Measurements from ENCODE around the gene RNASET2. TPM values are rescaled to one million over a fixed set of nuclear protein-coding genes. Genes with fewer than 3 reads are reported as not detected.

RNASET2 gene
- total and polyA plus RNA-seq, 7 donors, result 2.8 to 10.1 (median 3.9) TPM

DNA sequence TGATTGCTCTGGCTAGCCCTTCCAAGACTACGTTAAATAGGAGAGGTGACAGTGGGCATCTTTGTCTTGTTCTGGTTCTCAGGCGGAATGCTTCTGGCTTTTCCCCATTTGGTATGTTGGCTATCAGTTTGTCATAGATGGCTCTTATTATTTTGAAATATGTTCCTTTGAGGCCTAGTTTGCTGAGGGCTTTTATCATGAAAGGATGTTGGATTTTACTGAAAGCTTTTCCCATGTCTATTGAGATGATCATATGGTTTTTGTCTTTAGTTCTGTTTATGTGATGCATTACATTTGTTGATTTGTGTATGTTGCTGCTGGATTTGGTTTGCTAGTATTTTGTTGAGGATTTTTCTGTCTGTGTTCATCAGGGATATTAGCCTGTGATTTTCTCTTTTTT is 9.9 kb upstream of the RNASET2 start:
- TF ChIP-seq CTCF (IDR thresholded peaks at IDR 0.05), result no peak
- no peaks in the 10 kb centered on the region for H3K27me3 ChIP-seq (ENCODE audit: insufficient read depth in 3 of 3, low read length in 2 of 3)
- H3K27ac ChIP-seq, result no peak overlapping the region
- no peaks in the 10 kb centered on the region for H3K4me1 ChIP-seq
- no peaks in the 10 kb centered on the region for H3K36me3 ChIP-seq (ENCODE audit: insufficient read depth in 1 of 2, low read depth in 1 of 2)
- ATAC-seq, result no peak
- intact Hi-C loops (cut with DNase I), result no loop called here
- no peak overlapping the region for H3K4me3 ChIP-seq
- H3K9me3 ChIP-seq, result no peaks in the 10 kb centered on the region
- no peak for DNase-seq
- 98 to 100% (median 98%) methylated on average over 2 of the region's 2 CpGs for WGBS, 3 donors

- intact Hi-C loops (cut with DNase I), result no loop called here
- H3K4me1 ChIP-seq, result peaks cover 1% of the 10 kb centered on the region
- no peaks in the 10 kb centered on the region for H3K27me3 ChIP-seq (ENCODE audit: insufficient read depth in 3 of 3, low read length in 2 of 3)
- no peak overlapping the region for H3K27ac ChIP-seq
- no peak for TF ChIP-seq CTCF (IDR thresholded peaks at IDR 0.05)
- DNase-seq, result no peak
- H3K9me3 ChIP-seq, result no peaks in the 10 kb centered on the region
- WGBS, 3 donors, result 46 to 90% (median 79%) methylated on average over 3 of the region's 3 CpGs
- H3K36me3 ChIP-seq (ENCODE audit: insufficient read depth in 1 of 2, low read depth in 1 of 2), result no peaks in the 10 kb centered on the region
- ATAC-seq, result no peak
- no peak overlapping the region for H3K4me3 ChIP-seq
These were observed 4.2 kb upstream of the RNASET2 start for GRCh38 chr6:166960609-166960978.

DNA sequence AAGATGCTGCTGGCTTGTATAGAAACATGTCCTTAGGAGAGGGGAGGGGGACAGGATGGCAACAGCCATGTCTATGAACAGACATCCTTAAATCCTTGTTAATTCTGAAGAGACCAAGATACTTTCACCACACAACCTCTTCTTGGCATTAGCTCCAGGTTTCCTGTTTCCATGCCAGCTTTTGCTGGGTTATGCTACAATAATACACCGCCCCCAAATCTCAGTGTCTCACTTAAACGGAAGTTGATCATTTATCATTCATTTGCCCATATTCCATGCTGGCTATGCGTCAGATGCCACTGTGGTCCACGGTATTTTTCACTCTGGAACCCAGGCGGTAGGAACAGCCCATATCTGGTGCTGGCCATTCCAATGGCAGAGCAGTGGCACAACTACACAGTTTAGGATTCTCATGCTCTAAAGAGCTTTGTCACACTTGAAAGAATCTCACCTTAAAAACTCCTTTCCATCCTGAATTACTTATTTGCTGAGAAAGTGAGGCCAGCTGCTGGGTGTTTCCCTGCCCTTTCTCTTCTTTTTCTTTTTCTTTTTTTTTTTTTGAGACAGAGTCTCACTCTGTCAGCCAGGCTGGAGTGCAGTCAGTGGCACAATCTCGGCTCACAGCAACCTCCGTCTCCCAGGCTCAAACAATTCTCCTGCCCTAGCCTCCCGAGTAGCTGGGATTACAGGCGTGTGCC is 3.7 kb upstream of the RNASET2 start:
- H3K27ac ChIP-seq, result no peak overlapping the region
- H3K36me3 ChIP-seq (ENCODE audit: insufficient read depth in 1 of 2, low read depth in 1 of 2), result no peaks in the 10 kb centered on the region
- H3K27me3 ChIP-seq (ENCODE audit: insufficient read depth in 3 of 3, low read length in 2 of 3), result no peaks in the 10 kb centered on the region
- intact Hi-C loops (cut with DNase I), result loop anchor here (5.0 kb wide), 1 partner anchor 37 kb away; the partner anchor contains the start of gene CEP43 (in 2 of the 2)
- no peak for DNase-seq
- no peaks in the 10 kb centered on the region for H3K9me3 ChIP-seq
- no peak for TF ChIP-seq CTCF (IDR thresholded peaks at IDR 0.05)
- H3K4me3 ChIP-seq, result no peak overlapping the region
- H3K4me1 ChIP-seq, result peaks cover 4% of the 10 kb centered on the region
- no peak for ATAC-seq
- WGBS, 3 donors, result 62 to 83% (median 74%) methylated on average over 9 of the region's 9 CpGs

DNA sequence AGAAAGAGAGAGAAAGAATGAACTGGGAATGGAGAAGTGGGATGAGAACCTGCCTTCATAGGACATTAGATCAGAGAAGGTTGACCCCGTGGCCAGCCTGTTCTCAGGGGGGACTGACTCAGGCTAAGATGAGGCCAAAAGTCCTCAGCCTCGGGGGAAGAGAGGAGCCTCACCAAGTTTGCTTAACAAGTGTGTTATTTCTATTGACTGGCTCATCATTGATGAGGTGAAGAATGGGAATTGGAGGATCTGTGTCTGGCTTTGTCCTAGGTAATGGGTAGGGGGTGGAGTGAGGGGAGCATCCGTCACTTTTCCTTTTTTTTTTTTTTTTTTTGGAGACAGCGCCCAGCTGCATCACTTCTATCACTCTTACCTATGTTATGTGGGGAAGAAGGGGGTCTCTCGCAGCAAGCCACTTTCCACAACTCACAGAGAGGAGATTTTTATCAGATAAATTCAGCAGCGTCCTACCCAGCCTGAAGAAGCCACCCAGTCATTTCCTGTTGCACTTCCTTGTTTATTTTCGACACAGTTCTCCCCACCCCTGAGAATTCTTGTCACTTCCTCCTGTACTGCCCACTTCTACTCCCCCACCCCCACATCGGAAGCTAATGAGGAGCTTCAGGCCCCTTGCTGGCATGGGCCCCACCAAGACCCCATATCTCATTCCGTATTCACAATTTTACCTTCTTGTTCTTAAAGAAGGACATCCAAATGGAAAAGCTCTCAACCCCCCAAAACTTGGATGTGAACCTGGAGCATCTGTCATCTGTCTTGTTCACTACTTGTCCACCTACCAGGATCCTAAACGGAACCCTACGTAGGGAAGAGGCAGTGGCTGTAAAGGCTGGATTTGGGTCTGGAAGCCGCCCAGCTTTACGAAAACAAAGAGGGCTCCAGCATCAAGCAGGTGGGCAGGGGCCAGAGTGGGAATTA is 2.8 kb upstream of the RNASET2 start:
- ATAC-seq (no peak), DNase-seq (no peak)
- no peak for TF ChIP-seq CTCF (IDR thresholded peaks at IDR 0.05)
- Histone ChIP-seq H3K4me1 (peaks cover 4% of the 10 kb centered on the region), H3K4me3 (no peak overlapping the region), H3K36me3 (ENCODE audit: insufficient read depth in 1 of 2, low read depth in 1 of 2) (no peaks in the 10 kb centered on the region), H3K9me3 (no peaks in the 10 kb centered on the region), H3K27ac (peak overlapping the region; percentile 41), H3K27me3 (ENCODE audit: insufficient read depth in 3 of 3, low read length in 2 of 3) (no peaks in the 10 kb centered on the region)
- WGBS, 3 donors, result 73 to 74% (median 74%) methylated on average over 12 to 13 of the region's 13 CpGs
- intact Hi-C loops (cut with DNase I), result loop anchor here (5.0 kb wide), 1 partner anchor 38 kb away; the partner anchor contains the start of gene CEP43 (in 2 of the 2)

Data from psoas muscle (tissue), 8 donors.